Fibroblast of the aortic adventitia (primary cell): Measurements from ENCODE around the gene SERPINI1. TPM values are rescaled to one million over a fixed set of nuclear protein-coding genes. Genes with fewer than 3 reads are reported as not detected.
A peak's percentile ranks its signal among the peaks of the same experiment; 100 is the strongest.
"Not testable (repeated sequence)": the region's sequence is repeated elsewhere in the genome, so short reads cannot be mapped to it uniquely, and the experiment has no call there.

ENCODE experiments used
- DNase-seq: peaks from one replicate; pipeline ENCODE4 v3.0.0-alpha.2; 2010; ENCODE audit warnings: low read depth
- H3K4me3 ChIP-seq: 2 replicates; pipeline ENCODE4 v1.5.1; 2011; ENCODE audit warnings: low read depth, mild to moderate bottlenecking, control low read depth, low read length, moderate library complexity
- CTCF ChIP-seq: IDR thresholded peaks from 2 replicates; pipeline ENCODE4 v1.5.1; 2011; ENCODE audit warnings: mild to moderate bottlenecking, low read length, control low read depth, inconsistent platforms; ENCODE audit not compliant: insufficient read depth
- total RNA-seq: library from RNA; depleted of rRNA; stranded (reverse); fragments of >200 nt; gene quantifications from 2 replicates; pipeline ENCODE4 v1.2.3, GENCODE V29; 2012; ENCODE audit warnings: low replicate concordance

The SERPINI1 gene
- total RNA-seq, 1 donor, result 3.4 TPM

- no peak for DNase-seq
- TF ChIP-seq CTCF, result no peak
- no peak overlapping the region for H3K4me3 ChIP-seq
Observed at GRCh38 chr3:167823738-167824137, 88.2 kb downstream of the SERPINI1 start.

- not testable (repeated sequence) for H3K4me3 ChIP-seq, DNase-seq
Observed at GRCh38 chr3:167827588-167827987, 92.1 kb downstream of the SERPINI1 start.

GRCh38 chr3:167829071-167829470 lies 93.5 kb downstream of the SERPINI1 start:
- TF ChIP-seq CTCF, result no peak
- H3K4me3 ChIP-seq, result no peak overlapping the region
- DNase-seq, result no peak

- no peak overlapping the region for H3K4me3 ChIP-seq
- TF ChIP-seq CTCF, result no peak
- no peak for DNase-seq
Observed at GRCh38 chr3:167830007-167830406, 94.5 kb downstream of the SERPINI1 start.

- TF ChIP-seq CTCF, result no peak
- DNase-seq, result no peak
- no peak overlapping the region for H3K4me3 ChIP-seq
Observed at GRCh38 chr3:167835359-167835758, 99.8 kb downstream of the SERPINI1 start.

- TF ChIP-seq CTCF, result no peak
- no peak overlapping the region for H3K4me3 ChIP-seq
- no peak for DNase-seq
Observed at GRCh38 chr3:167835953-167836352, 100.4 kb downstream of the SERPINI1 start.

GRCh38 chr3:167837466-167837865 lies 101.9 kb downstream of the SERPINI1 start:
- H3K4me3 ChIP-seq, result no peak overlapping the region
- peak; percentile 28 for DNase-seq
- no peak for TF ChIP-seq CTCF
